IMR-90 (cell line): Measurements from ENCODE around the gene RASL10A. TPM values are rescaled to one million over a fixed set of nuclear protein-coding genes. Genes with fewer than 3 reads are reported as not detected.

ENCODE experiments used
- ATAC-seq: fragments of 200-7000 bp; cut with Tn5 transposase; 2 replicates; pipeline ENCODE4 v1.9.1; 2020; ENCODE audit warnings: low read depth, mild to moderate bottlenecking, moderate library complexity
- BruUV-seq: library from RNA; stranded (reverse); fragments of 400-500 nt; replicated peaks from 2 replicates; lab custom pipeline; 2021; lab: Mats Ljungman, UMichigan
- CTCF ChIA-PET: fragments of 300-600 bp; formaldehyde crosslinking; extraction: SDS; loops from one replicate; lab custom pipeline; 2021; ENCODE audit warnings: antibody characterized with exemption; lab: Yijun Ruan, JAX
- POLR2A ChIA-PET: fragments of 300-600 bp; sonication (Branson Sonifier 250); formaldehyde crosslinking; loops from one replicate; lab custom pipeline; 2022; ENCODE audit warnings: antibody characterized with exemption; ENCODE audit not compliant: unreplicated experiment; lab: Charles Lee
- DNase-seq: peaks from one replicate; pipeline ENCODE4 v3.0.0; 2013
- H2AFZ ChIP-seq: replicated peaks from 2 replicates; pipeline ENCODE3; 2013; ENCODE audit warnings: low read length, mild to moderate bottlenecking; ENCODE audit not compliant: poor library complexity
- H2AK5ac ChIP-seq: 2 replicates; pipeline ENCODE4 v1.6.1; 2013; ENCODE audit warnings: low read depth, low read length, inconsistent platforms
- H2AK9ac ChIP-seq: replicated peaks from 2 replicates; pipeline ENCODE3; 2013; ENCODE audit warnings: mild to moderate bottlenecking, low read depth, low read length, moderate library complexity; ENCODE audit not compliant: poor library complexity
- H2BK120ac ChIP-seq: 2 replicates; pipeline ENCODE4 v1.6.1; 2013; ENCODE audit warnings: low read depth, low read length, inconsistent platforms
- H2BK15ac ChIP-seq: 3 replicates; pipeline ENCODE4 v1.6.1; 2013; ENCODE audit warnings: low read depth, low read length, inconsistent platforms
- H2BK20ac ChIP-seq: 2 replicates; pipeline ENCODE4 v1.6.1; 2013; ENCODE audit warnings: low read depth, mild to moderate bottlenecking, inconsistent platforms, low read length, moderate library complexity
- H2BK5ac ChIP-seq: 2 replicates; pipeline ENCODE4 v1.6.1; 2013; ENCODE audit warnings: mild to moderate bottlenecking, low read depth, low read length, inconsistent platforms; ENCODE audit not compliant: poor library complexity, severe bottlenecking
- H3K14ac ChIP-seq: replicated peaks from 2 replicates; pipeline ENCODE4 v1.6.1; 2013; ENCODE audit warnings: low read depth, low read length, inconsistent platforms
- H3K18ac ChIP-seq: 2 replicates; pipeline ENCODE4 v1.6.1; 2013; ENCODE audit warnings: low read depth, low read length, control low read depth
- H3K23ac ChIP-seq: 2 replicates; pipeline ENCODE4 v1.6.1; 2013; ENCODE audit warnings: low read depth, low read length, inconsistent platforms
- H3K27ac ChIP-seq: 2 replicates; pipeline ENCODE4 v1.5.1; 2013; ENCODE audit warnings: mild to moderate bottlenecking, control low read depth, low read length; ENCODE audit not compliant: insufficient read depth
- H3K27me3 ChIP-seq: 2 replicates; pipeline ENCODE4 v1.6.1; 2013; ENCODE audit warnings: low read length; ENCODE audit not compliant: control insufficient read depth, insufficient read depth
- H3K36me3 ChIP-seq: 2 replicates; pipeline ENCODE4 v1.6.1; 2013; ENCODE audit warnings: low read length, mixed read lengths; ENCODE audit not compliant: control insufficient read depth, insufficient read depth
- H3K4ac ChIP-seq: 2 replicates; pipeline ENCODE4 v1.6.1; 2013; ENCODE audit warnings: low read depth, low read length, inconsistent platforms
- H3K4me1 ChIP-seq: 2 replicates; pipeline ENCODE4 v1.6.1; 2013; ENCODE audit warnings: low read length, mixed read lengths; ENCODE audit not compliant: control insufficient read depth, insufficient read depth
- H3K4me2 ChIP-seq: 2 replicates; pipeline ENCODE4 v1.6.1; 2013; ENCODE audit warnings: low read depth, mild to moderate bottlenecking, control low read depth, low read length, moderate library complexity
- H3K4me3 ChIP-seq: 2 replicates; pipeline ENCODE4 v1.5.1; 2013; ENCODE audit warnings: low read depth, mild to moderate bottlenecking, control low read depth, low read length, moderate library complexity; ENCODE audit not compliant: insufficient read depth
- H3K56ac ChIP-seq: 2 replicates; pipeline ENCODE4 v1.6.1; 2013; ENCODE audit warnings: low read length, inconsistent platforms; ENCODE audit not compliant: insufficient read depth; ENCODE audit errors: extremely low read depth
- H3K79me1 ChIP-seq, 2 experiments: 2 replicates each; pipeline ENCODE4 v1.6.1; 2013; ENCODE audit warnings: low read length in 2 of 2, inconsistent platforms in 1 of 2, low read depth in 1 of 2
- H3K9ac ChIP-seq: 2 replicates; pipeline ENCODE4 v1.6.1; 2013; ENCODE audit warnings: low read depth, low read length, control low read depth
- H3K9me1 ChIP-seq: 2 replicates; pipeline ENCODE4 v1.6.1; 2013; ENCODE audit warnings: low read length, inconsistent platforms; ENCODE audit not compliant: insufficient read depth
- H3K9me3 ChIP-seq: 2 replicates; pipeline ENCODE4 v1.6.1; 2013; ENCODE audit warnings: low read length; ENCODE audit not compliant: control insufficient read depth, insufficient read depth
- H4K20me1 ChIP-seq: 2 replicates; pipeline ENCODE4 v1.6.1; 2013; ENCODE audit warnings: low read length, inconsistent platforms; ENCODE audit not compliant: insufficient read depth
- H4K5ac ChIP-seq: 2 replicates; pipeline ENCODE4 v1.6.1; 2013; ENCODE audit warnings: mild to moderate bottlenecking, low read depth, low read length, control low read depth
- H4K8ac ChIP-seq, 2 experiments: 2 replicates each; pipeline ENCODE4 v1.6.1; 2013; ENCODE audit warnings: low read depth in 2 of 2, low read length in 2 of 2, control low read depth in 1 of 2, inconsistent platforms in 1 of 2
- H4K91ac ChIP-seq: 2 replicates; pipeline ENCODE4 v1.6.1; 2013; ENCODE audit warnings: low read depth, low read length, inconsistent platforms; ENCODE audit not compliant: insufficient read depth
- BHLHE40 ChIP-seq: fragments of 150-350 bp; IDR thresholded peaks from 2 replicates; pipeline ENCODE4 v1.6.1; 2016; ENCODE audit warnings: mild to moderate bottlenecking, low read depth, low read length
- CEBPB ChIP-seq: IDR thresholded peaks from 2 replicates; pipeline ENCODE4 v1.6.1; 2012; ENCODE audit warnings: low read depth, low read length, improper control_type of control experiment
- CHD1 ChIP-seq: IDR thresholded peaks from 2 replicates; pipeline ENCODE4 v1.6.1; 2012; ENCODE audit warnings: low read depth, low read length, improper control_type of control experiment
- CTCF ChIP-seq: conservative IDR thresholded peaks from 2 replicates; pipeline ENCODE4 v1.5.1; 2012; ENCODE audit warnings: mild to moderate bottlenecking, low read depth, low read length, improper control_type of control experiment
- FOS ChIP-seq: fragments of 150-350 bp; IDR thresholded peaks from 2 replicates; pipeline ENCODE4 v1.6.1; 2016; ENCODE audit warnings: low read depth, low read length
- MAFK ChIP-seq: IDR thresholded peaks from 2 replicates; pipeline ENCODE4 v1.6.1; 2012; ENCODE audit warnings: low read depth, low read length, improper control_type of control experiment
- MAZ ChIP-seq: IDR thresholded peaks from 2 replicates; pipeline ENCODE4 v1.6.1; 2012; ENCODE audit warnings: low read depth, mild to moderate bottlenecking, low read length, improper control_type of control experiment, moderate library complexity, borderline replicate concordance
- MXI1 ChIP-seq: IDR thresholded peaks from 2 replicates; pipeline ENCODE4 v1.6.1; 2012; ENCODE audit warnings: low read depth, mild to moderate bottlenecking, low read length, moderate library complexity, borderline replicate concordance
- NFE2L2 ChIP-seq: fragments of 150-350 bp; IDR thresholded peaks from 2 replicates; pipeline ENCODE4 v1.6.1; 2016; ENCODE audit warnings: low read depth, mild to moderate bottlenecking, low read length
- POLR2A ChIP-seq: IDR thresholded peaks from 2 replicates; pipeline ENCODE4 v1.6.1; 2012; ENCODE audit warnings: mild to moderate bottlenecking, low read depth, low read length
- RAD21 ChIP-seq: IDR thresholded peaks from 2 replicates; pipeline ENCODE4 v1.6.1; 2012; ENCODE audit warnings: low read length, improper control_type of control experiment
- RCOR1 ChIP-seq: IDR thresholded peaks from 2 replicates; pipeline ENCODE4 v1.6.1; 2012; ENCODE audit warnings: mild to moderate bottlenecking, low read length, improper control_type of control experiment; ENCODE audit not compliant: insufficient replicate concordance
- RFX5 ChIP-seq: IDR thresholded peaks from 2 replicates; pipeline ENCODE4 v1.8.0; 2012; ENCODE audit warnings: low read depth, mild to moderate bottlenecking, low read length, moderate library complexity
- SMC3 ChIP-seq: fragments of 150-350 bp; IDR thresholded peaks from 2 replicates; pipeline ENCODE4 v1.6.1; 2016; ENCODE audit warnings: low read depth, mild to moderate bottlenecking, antibody characterized with exemption, low read length, moderate library complexity
- USF2 ChIP-seq: fragments of 150-350 bp; IDR thresholded peaks from 2 replicates; pipeline ENCODE4 v1.6.1; 2017; ENCODE audit warnings: mild to moderate bottlenecking, antibody characterized with exemption, low read length, low read depth
- WGBS, 2 experiments: methylation state at CpG; one replicate each; pipeline versions ENCODE4 v1.1.5 to v1.1.7; 2013; ENCODE audit warnings: missing lambda C conversion rate in 2 of 2; ENCODE audit not compliant: insufficient read length in 1 of 2; ENCODE audit errors: extremely low coverage in 2 of 2; 5-methylcytosine and 5-hydroxymethylcytosine counted together
- dilution Hi-C: fragments of 300-500 bp; cut with HindIII; formaldehyde crosslinking; loops from one replicate; pipeline ENCODE4 v1.14.3; 2018; ENCODE audit warnings: low sequenced_read_pairs; ENCODE audit not compliant: unreplicated experiment
- in situ Hi-C: fragments of 300-500 bp; cut with MboI; formaldehyde crosslinking; loops from 3 replicates; pipeline ENCODE4 v1.14.3; 2019; ENCODE audit warnings: low sequenced_read_pairs, inconsistent platforms, mixed read lengths
- intact Hi-C: fragments of 100-400 bp; cut with micrococcal nuclease; formaldehyde crosslinking; loops from 2 replicates; pipeline ENCODE4 v1.10.0; 2022
- polyA plus RNA-seq, 3 experiments: library from polyadenylated mRNA; depleted of rRNA; stranded (reverse); fragments of >200 nt; gene quantifications; 2 replicates each; pipeline ENCODE4 v1.2.3, GENCODE V29; 2012; ENCODE audit warnings: low replicate concordance in 1 of 3
- total RNA-seq: library from RNA; depleted of rRNA; stranded (reverse); fragments of >200 nt; gene quantifications from 2 replicates; pipeline ENCODE4 v1.2.3, GENCODE V29; 2012
- TF ChIP-seq, protein P1 (sequence below): fragments of 150-350 bp; IDR thresholded peaks from 2 replicates; pipeline ENCODE4 v1.6.1; 2016; ENCODE audit warnings: low read depth, mild to moderate bottlenecking, low read length, moderate library complexity, borderline replicate concordance

The RASL10A gene
- total and polyA plus RNA-seq, 2 of the 4 experiments (the other 2 are of a cell fraction): 0.26 TPM; not detected in 1

DNA sequence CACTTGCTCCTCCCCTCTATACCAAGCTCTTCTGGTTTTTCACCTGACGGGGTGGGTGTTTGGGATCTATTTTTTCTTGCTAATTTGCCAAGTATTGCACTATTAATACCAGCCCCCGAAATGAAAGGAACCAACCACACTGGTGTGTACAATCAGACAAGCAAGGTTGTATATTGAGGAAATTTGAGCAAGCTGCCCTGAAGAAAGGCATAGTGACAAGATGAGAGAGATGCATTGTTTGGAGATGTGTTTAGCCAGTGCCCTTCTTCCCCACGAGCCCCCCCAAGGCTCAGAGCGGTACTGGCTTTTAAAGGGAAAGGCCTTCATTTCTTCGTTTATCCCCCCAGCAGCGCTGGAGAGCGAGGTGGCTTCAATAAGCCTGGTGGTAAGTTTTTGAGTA is 24.3 kb downstream of the RASL10A start:
- Histone ChIP-seq H2BK120ac (no peak overlapping the region), H4K20me1 (peaks cover 56% of the 10 kb centered on the region), H3K56ac (no peak overlapping the region), H3K9me3 (no peaks in the 10 kb centered on the region), H3K9me1 (no peaks in the 10 kb centered on the region; the same call in 1 of the 2 replicates), H3K18ac (no peak overlapping the region), H3K79me1 (peaks cover 44 to 51% of the 10 kb centered on the region in 2 experiments), H2AK5ac (no peak overlapping the region), H3K4me2 (no peak overlapping the region), H3K36me3 (peaks cover 62% of the 10 kb centered on the region), H2AK9ac (no peak overlapping the region), H3K9ac (no peak overlapping the region), H3K4ac (no peak overlapping the region), H2BK5ac (no peak overlapping the region), H3K27me3 (no peaks in the 10 kb centered on the region), H3K27ac (no peak overlapping the region), H3K23ac (no peak overlapping the region), H4K5ac (no peak overlapping the region), H2BK15ac (no peak overlapping the region), H3K4me3 (no peak overlapping the region), H3K14ac (no peak overlapping the region), H3K4me1 (no peaks in the 10 kb centered on the region), H4K91ac (no peak overlapping the region), H4K8ac (no peak overlapping the region), H2BK20ac (no peak overlapping the region), H2AFZ (no peak overlapping the region)
- TF ChIP-seq FOS (no peak), CEBPB (no peak), BHLHE40 (no peak), RFX5 (no peak), MXI1 (no peak), SMC3 (no peak), RCOR1 (no peak), POLR2A (no peak), CTCF (no peak), MAFK (no peak), USF2 (no peak), RAD21 (no peak), NFE2L2 (no peak), MAZ (no peak), CHD1 (no peak)
- TF ChIP-seq, protein P1, sequence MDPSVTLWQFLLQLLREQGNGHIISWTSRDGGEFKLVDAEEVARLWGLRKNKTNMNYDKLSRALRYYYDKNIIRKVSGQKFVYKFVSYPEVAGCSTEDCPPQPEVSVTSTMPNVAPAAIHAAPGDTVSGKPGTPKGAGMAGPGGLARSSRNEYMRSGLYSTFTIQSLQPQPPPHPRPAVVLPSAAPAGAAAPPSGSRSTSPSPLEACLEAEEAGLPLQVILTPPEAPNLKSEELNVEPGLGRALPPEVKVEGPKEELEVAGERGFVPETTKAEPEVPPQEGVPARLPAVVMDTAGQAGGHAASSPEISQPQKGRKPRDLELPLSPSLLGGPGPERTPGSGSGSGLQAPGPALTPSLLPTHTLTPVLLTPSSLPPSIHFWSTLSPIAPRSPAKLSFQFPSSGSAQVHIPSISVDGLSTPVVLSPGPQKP: no peak
- ATAC-seq (no peak), DNase-seq (no peak)
- dilution Hi-C loops (no loop called here), intact Hi-C loops (no loop called here), in situ Hi-C loops (no loop called here)
- ChIA-PET CTCF (no interaction called here), POLR2A (no interaction called here)
- no TSS peak for BruUV-seq
- no CpG with 5 or more reads among the region's 7 CpGs for WGBS, 2 experiments
